HG03558 (cell line): ENCODE measurements around the gene GALNT2.

Experiments used
- ATAC-seq: cut with Tn5 transposase; IDR thresholded peaks from one replicate; pipeline ENCODE4 v1.9.1; 2021; ENCODE audit warnings: moderate number of reproducible peaks; ENCODE audit not compliant: unreplicated experiment; ENCODE audit errors: extremely low read depth

Gene GALNT2

GRCh38 chr1:230049731-230050130 is 17.3 kb upstream of the GALNT2 start:
- ATAC-seq = no peak

GRCh38 chr1:230050973-230051735 is 15.9 kb upstream of the GALNT2 start:
- no peak for ATAC-seq

DNA sequence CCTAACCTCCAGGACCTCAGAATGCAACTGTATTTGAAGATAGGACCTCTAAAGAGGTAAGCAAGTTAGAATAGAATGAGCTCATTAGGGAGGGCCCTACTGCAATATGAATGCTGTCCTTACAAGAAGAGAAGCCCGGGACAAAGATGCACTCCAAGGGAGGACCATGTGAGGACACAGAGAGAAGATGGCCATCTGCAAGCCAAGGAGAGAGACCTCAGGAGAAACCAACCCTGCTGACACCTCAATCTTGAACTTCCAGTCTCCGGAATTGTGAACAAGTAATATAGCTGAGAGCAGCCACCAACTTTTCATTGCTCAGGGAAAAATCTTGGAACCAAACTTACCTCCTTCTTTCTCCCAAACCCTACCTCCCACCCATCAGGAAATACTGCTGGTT is 15.0 kb upstream of the GALNT2 start:
- no peak for ATAC-seq

GRCh38 chr1:230052665-230053064 is 14.4 kb upstream of the GALNT2 start:
- no peak for ATAC-seq

DNA sequence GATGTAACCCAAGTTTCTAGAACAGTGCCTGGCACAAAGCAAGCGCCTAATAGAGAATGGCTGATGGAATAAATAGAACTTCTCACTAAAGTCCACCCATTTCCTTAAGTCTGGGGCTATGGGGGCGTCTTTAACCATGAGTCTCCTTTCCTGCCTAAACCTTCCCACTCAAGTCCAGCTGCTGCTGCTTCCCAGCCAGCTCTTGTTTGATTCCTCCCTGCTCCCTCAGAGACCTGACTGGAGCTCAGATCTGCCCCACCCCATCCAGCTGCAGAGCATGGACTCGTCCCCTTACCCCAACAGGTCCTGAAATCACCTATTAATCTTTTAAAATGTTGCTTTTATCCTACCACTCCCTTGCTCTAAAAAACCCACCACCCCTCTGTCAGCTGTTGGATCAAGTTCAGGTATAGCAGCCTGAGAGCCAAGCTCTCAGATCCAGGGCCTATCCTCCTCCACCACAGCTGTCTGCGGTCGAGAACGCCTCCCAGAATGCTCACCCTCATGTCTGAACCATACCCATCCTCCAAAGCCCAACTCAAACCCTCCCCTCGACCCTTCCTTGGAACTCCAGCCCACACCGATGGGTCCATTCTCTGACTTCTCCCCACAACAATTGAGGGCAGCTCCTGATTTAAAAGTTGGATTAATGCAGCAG is 12.8 kb upstream of the GALNT2 start:
- no peak for ATAC-seq

- ATAC-seq = no peak
Measured at GRCh38 chr1:230056098-230056497, 10.9 kb upstream of the GALNT2 start.

- no peak for ATAC-seq
Measured at GRCh38 chr1:230057100-230057499, 9.9 kb upstream of the GALNT2 start.

DNA sequence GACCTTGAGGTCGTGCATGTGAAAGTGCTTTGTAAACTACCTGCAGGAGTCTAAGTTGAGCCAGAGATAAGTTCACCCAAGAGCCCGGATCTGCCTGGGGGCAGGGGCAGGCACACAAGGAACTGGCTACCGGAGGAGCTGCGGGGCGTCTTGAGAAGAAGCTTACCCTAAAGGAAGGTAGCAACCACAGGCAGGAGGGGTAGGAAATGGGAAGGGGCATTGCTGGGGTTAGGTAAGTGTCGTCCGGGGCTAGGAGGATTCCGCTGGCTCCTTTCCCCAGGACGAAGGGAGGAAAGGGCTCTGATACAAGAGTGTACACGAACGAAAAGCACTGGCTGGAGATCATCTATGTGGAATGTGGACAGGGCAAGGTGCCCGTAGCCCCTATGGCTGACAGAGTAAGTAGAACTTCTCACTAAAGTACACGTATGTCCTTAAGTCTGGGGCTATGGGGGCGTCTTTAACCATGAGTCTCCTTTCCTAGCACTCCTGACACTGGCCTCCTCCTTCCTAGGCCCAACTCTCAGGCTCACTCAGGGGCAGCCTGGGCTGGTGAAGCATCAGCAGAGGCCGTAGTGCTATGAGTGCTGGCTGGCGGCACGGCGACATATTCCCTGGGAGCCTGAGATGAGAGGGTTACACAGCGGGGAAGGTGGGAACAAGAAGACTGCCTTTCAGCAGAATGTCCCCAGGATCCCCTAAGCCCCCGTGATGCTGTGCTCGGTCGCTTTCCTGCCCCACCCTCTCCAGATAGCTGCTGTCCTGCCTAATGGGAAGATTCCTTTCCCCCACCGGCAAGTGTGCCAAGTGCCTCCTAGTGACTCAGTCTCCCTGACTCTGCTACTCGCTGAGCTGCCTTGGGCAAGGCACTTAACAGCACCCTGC is 9.1 kb upstream of the GALNT2 start:
- no peak for ATAC-seq

GRCh38 chr1:230058626-230059025 is 8.4 kb upstream of the GALNT2 start:
- no peak for ATAC-seq

- no peak for ATAC-seq
Measured at GRCh38 chr1:230061801-230062200, 5.2 kb upstream of the GALNT2 start.

- no peak for ATAC-seq
Measured at GRCh38 chr1:230062521-230062920, 4.5 kb upstream of the GALNT2 start.

DNA sequence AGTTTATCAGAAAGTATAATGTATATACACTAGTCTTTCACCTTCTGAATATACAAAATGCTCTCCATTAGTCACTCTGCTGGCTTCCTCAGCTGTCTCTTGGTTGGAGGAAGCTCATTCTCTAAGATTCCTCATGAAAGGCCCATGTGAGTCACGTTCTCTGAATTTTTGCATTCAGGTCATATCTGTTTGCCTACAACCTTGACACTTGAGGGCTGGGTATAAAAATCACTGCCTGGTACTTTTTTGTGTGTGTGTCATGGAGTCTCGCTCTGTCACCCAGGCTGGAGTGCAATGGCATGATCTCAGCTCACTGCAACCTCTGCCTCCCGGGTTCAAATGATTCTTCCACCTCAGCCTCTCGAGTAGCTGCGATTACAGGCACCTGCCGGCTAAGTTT is 2.8 kb upstream of the GALNT2 start:
- ATAC-seq = no peak

GRCh38 chr1:230065161-230065560 is 1.9 kb upstream of the GALNT2 start:
- no peak for ATAC-seq

GRCh38 chr1:230065571-230065970 is 1.5 kb upstream of the GALNT2 start:
- no peak for ATAC-seq

- ATAC-seq = no peak
Measured at GRCh38 chr1:230066031-230066430, 1.0 kb upstream of the GALNT2 start.

DNA sequence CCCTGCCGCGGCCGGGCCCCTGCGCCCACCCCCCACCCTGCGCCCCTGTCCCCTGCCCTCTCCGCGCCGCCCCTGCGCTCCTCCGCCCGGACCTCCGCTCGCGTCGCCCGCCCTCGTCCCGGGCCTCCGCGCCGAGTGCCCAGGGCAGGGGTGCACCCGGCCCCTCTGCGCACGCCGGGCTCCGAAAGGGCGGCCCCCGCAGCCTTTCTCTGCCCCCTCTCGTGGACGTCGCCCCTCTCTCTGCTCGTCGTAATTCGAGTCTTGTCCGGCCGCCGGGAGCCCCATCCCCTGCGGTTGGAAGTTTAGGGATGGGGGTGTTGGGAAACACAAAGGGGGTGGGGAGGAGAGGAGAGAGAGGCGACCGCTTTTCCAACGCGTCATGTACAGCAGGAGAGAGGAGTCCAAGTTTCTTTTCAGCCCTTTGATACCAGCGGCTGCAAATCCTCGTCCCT is 407 bp downstream of the GALNT2 start:
- peak; percentile 5 for ATAC-seq

DNA sequence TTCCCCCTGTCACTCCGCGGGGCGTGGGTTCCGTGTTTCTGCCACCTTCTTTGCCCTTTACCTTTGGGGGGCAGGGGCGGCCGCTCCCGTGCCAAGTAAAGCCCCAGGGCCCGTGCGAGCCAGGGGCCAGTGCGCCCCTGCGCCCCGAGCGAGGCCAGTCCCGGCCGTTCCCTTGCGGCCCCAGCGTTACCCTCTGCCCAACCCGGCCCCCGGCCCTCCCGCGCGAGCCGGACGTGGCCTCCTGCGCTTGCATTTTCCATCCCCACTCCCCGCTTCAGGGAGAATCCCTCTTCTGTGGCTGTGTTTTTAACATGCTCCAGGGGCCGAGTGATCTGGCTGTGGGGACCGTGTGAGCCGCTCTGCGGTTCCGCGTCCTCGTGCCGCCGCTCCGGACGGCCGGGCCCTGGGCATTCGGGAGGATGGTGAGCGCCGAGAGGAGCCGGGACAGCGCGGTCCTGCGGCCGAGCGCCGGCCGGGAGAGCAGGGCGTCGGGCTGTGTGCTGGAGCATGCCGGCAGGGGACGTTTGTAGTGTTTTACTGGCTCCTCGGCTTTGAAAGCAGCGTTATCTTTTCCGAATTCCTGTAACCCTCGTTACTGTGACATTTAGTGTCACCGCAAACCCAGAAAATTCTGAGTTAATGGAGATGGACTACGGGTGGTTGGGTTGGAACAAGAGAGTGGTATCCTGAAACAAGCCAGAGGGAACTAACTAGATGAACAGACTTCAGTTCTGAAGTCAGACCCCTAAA is 1.0 kb downstream of the GALNT2 start:
- ATAC-seq = no peak

- ATAC-seq = no peak
Measured at GRCh38 chr1:230068621-230068873, 1.5 kb downstream of the GALNT2 start.

DNA sequence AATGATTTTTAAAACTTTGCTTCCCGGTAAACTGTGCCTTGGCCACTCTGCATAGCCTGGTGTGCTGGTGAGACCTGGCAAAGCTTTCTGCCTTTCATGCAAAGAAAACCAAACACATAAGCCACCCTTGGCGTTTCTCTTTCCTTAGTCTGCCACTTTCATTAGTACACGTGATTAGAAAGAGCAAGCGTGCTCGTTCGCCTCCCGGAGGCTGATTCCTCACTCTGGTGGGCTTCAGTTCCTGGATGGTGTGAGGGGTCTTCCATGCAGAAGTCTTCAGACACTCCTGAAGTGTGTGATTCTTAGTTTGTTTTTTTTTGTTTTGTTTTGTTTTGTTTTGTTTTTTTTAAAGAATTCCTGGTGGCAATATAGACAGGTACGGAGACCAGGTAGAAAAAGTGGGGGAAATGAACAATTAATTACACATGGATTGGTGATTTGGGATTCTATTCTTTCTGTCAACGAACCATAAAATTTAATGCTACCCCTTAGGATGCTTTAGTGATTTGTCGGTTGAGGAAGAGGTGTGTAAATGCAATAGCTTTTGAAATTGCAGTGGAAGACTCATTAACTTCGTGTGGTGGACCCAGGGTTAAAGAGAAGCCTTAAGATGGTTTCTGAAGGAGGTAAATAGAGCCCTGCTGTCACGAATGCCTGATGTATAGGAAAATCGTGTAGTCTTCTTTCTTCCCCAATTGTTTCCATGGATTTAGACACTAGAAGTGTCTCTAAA is 2.1 kb downstream of the GALNT2 start:
- no peak for ATAC-seq

DNA sequence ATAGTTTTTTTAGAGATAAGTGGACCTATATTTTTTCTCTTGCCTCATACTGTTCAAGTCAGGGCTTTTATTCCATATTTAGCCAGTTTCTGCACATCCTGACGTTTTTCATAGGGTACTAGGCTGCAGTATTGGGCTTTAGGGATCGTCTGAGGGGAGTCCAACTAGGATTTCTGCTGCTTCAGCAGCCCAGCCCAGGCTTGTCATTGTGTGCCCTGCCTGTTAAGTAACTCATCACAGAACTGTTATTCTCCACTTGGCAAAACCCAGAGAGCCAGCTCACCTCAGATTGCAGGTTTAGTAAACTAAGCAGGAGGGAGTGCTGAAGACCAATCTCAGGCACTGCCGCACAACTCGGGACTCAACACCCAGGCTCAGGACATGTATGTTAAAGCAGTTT is 2.8 kb downstream of the GALNT2 start:
- no peak for ATAC-seq
